CD14-positive monocyte (primary cell): Measurements from ENCODE around the gene DRD2. TPM values are rescaled to one million over a fixed set of nuclear protein-coding genes. Genes with fewer than 3 reads are reported as not detected.

Experiments used
- DNase-seq, 3 donors: peaks; one replicate each; pipeline ENCODE4 v3.0.0-alpha.2; 2011 to 2022
- H2AFZ ChIP-seq: 2 replicates; pipeline ENCODE4 v1.6.0; 2012; ENCODE audit warnings: mild to moderate bottlenecking, low read depth, low read length, inconsistent platforms; ENCODE audit not compliant: insufficient read depth, poor library complexity, severe bottlenecking
- H3K27ac ChIP-seq, 2 donors: 1 replicate in 1 of 2; 2 replicates in 1 of 2; pipeline ENCODE4 v1.5.1; 2012 to 2013; ENCODE audit warnings: low read length in 2 of 2, control low read depth in 1 of 2, inconsistent platforms in 1 of 2, low read depth in 1 of 2, mild to moderate bottlenecking in 1 of 2
- H3K27me3 ChIP-seq, 2 donors: one replicate each; pipeline versions ENCODE4 v1.6.0 to v1.6.1; 2011 to 2013; ENCODE audit warnings: low read length in 2 of 2; ENCODE audit not compliant: control insufficient read depth in 2 of 2, insufficient read depth in 2 of 2
- H3K36me3 ChIP-seq, 2 donors: replicated peaks in 1 of 2; 1 replicate in 1 of 2; 2 replicates in 1 of 2; pipeline versions ENCODE4 v1.5.1 to v1.6.1; 2012 to 2013; ENCODE audit warnings: low read length in 2 of 2, control low read depth in 1 of 2, inconsistent platforms in 1 of 2, mild to moderate bottlenecking in 1 of 2; ENCODE audit not compliant: insufficient read depth in 2 of 2, control insufficient read depth in 1 of 2
- H3K4me1 ChIP-seq, 2 donors: 1 replicate in 1 of 2; 2 replicates in 1 of 2; pipeline versions ENCODE4 v1.5.1 to v1.6.1; 2012 to 2013; ENCODE audit warnings: low read length in 2 of 2, control low read depth in 1 of 2, inconsistent platforms in 1 of 2, mild to moderate bottlenecking in 1 of 2, moderate library complexity in 1 of 2; ENCODE audit not compliant: insufficient read depth in 2 of 2, control insufficient read depth in 1 of 2
- H3K4me2 ChIP-seq: replicated peaks from 2 replicates; pipeline ENCODE3; 2012; ENCODE audit warnings: low read length, moderate library complexity, mild to moderate bottlenecking; ENCODE audit not compliant: poor library complexity, severe bottlenecking; ENCODE audit errors: extremely low read depth
- H3K4me3 ChIP-seq, 3 experiments: fragments of 200-600 bp in 1 of 3; sonication (generic) in 1 of 3; replicated peaks in 1 of 3; 1 replicate in 2 of 3; 2 replicates in 1 of 3; pipeline ENCODE4 v1.5.1; 2011 to 2013; ENCODE audit warnings: low read length in 3 of 3, mild to moderate bottlenecking in 3 of 3, control low read depth in 2 of 3, low read depth in 2 of 3, inconsistent platforms in 1 of 3, moderate library complexity in 1 of 3
- H3K79me2 ChIP-seq: 2 replicates; pipeline ENCODE4 v1.6.0; 2012; ENCODE audit warnings: mild to moderate bottlenecking, control low read depth, inconsistent platforms, low read length, moderate library complexity; ENCODE audit not compliant: insufficient read depth
- H3K9ac ChIP-seq: 2 replicates; pipeline ENCODE4 v1.6.0; 2017; ENCODE audit warnings: low read length, mild to moderate bottlenecking; ENCODE audit not compliant: insufficient read depth, poor library complexity, severe bottlenecking
- H3K9me3 ChIP-seq, 2 donors: replicated peaks in 1 of 2; 1 replicate in 1 of 2; 2 replicates in 1 of 2; pipeline versions ENCODE4 v1.5.1 to v1.6.1; 2012 to 2013; ENCODE audit warnings: low read length in 2 of 2, control low read depth in 1 of 2; ENCODE audit not compliant: control insufficient read depth in 1 of 2, insufficient read depth in 1 of 2
- H4K20me1 ChIP-seq: 2 replicates; pipeline ENCODE4 v1.6.0; 2012; ENCODE audit warnings: mild to moderate bottlenecking, low read length, control low read depth, moderate library complexity; ENCODE audit not compliant: insufficient read depth
- H3K27ac Mint-ChIP-seq, 7 donors: one replicate each; pipeline ENCODE4 v1.8.0; 2020; ENCODE audit warnings: mild to moderate bottlenecking in 7 of 7, mixed read lengths in 7 of 7, moderate library complexity in 6 of 7, inconsistent platforms in 2 of 7
- H3K27me3 Mint-ChIP-seq, 3 donors: one replicate each; pipeline ENCODE4 v1.8.0; 2021 to 2022; ENCODE audit warnings: low read depth in 3 of 3, mild to moderate bottlenecking in 3 of 3, mixed read lengths in 3 of 3, moderate library complexity in 3 of 3, inconsistent platforms in 1 of 3
- H3K36me3 Mint-ChIP-seq, 2 donors: one replicate each; pipeline ENCODE4 v1.8.0; 2020; ENCODE audit warnings: mixed read lengths in 2 of 2, inconsistent platforms in 1 of 2, mild to moderate bottlenecking in 1 of 2
- H3K4me1 Mint-ChIP-seq: one replicate; pipeline ENCODE4 v1.8.0; 2020; ENCODE audit warnings: mild to moderate bottlenecking, mixed read lengths
- H3K4me3 Mint-ChIP-seq, 2 donors: one replicate each; pipeline ENCODE4 v1.8.0; 2020; ENCODE audit warnings: mild to moderate bottlenecking in 2 of 2, mixed read lengths in 2 of 2, moderate library complexity in 1 of 2
- H3K9me3 Mint-ChIP-seq, 7 donors: one replicate each; pipeline ENCODE4 v1.8.0; 2020 to 2022; ENCODE audit warnings: mixed read lengths in 7 of 7, mild to moderate bottlenecking in 6 of 7, moderate library complexity in 6 of 7, inconsistent platforms in 2 of 7
- CTCF ChIP-seq: fragments of 200-600 bp; IDR thresholded peaks from one replicate; pipeline ENCODE4 v1.8.0; 2022; ENCODE audit warnings: antibody characterized with exemption, mild to moderate bottlenecking
- WGBS: methylation state at CpG from one replicate; pipeline ENCODE4 v1.1.5; 2013; ENCODE audit warnings: missing lambda C conversion rate; ENCODE audit not compliant: insufficient coverage; 5-methylcytosine and 5-hydroxymethylcytosine counted together
- intact Hi-C, 2 donors: fragments of 100-400 bp; cut with micrococcal nuclease; formaldehyde crosslinking; loops; one replicate each; pipeline versions ENCODE4 v1.15.0 to v1.15.1; 2023
- polyA plus RNA-seq, 3 donors: library from polyadenylated mRNA; depleted of rRNA in 1 of 3; unstranded in 2 of 3; stranded (reverse) in 1 of 3; fragments of 300-500 nt in 2 of 3; fragments of >200 nt in 1 of 3; fragmentation: Illumina TruSeq in 2 of 3; gene quantifications; 1 replicate in 2 of 3; 2 replicates in 1 of 3; pipeline ENCODE4 v1.2.3, GENCODE V29; 2012 to 2021

Gene DRD2
- polyA plus RNA-seq, 3 donors = not detected

- Mint-ChIP-seq H3K4me3 (no peak overlapping the region), H3K9me3 (no peaks in the 10 kb centered on the region), H3K4me1 (no peaks in the 10 kb centered on the region), H3K27me3 (peaks cover 0 to 6% (median 5%) of the 10 kb centered on the region in 3 donors), H3K27ac (no peak overlapping the region), H3K36me3 (no peaks in the 10 kb centered on the region)
- no peak overlapping the region for H3K4me3 ChIP-seq
- intact Hi-C loops = no loop called here
- H2AFZ ChIP-seq = no peak overlapping the region
- H3K4me2 ChIP-seq = no peak overlapping the region
- H3K9me3 ChIP-seq = no peaks in the 10 kb centered on the region
- 0% methylated on average over 2 of the region's 2 CpGs for WGBS
- H3K36me3 ChIP-seq = no peaks in the 10 kb centered on the region
- no peaks in the 10 kb centered on the region for H3K4me1 ChIP-seq
- H3K79me2 ChIP-seq = no peaks in the 10 kb centered on the region
- H4K20me1 ChIP-seq = no peaks in the 10 kb centered on the region
- H3K27me3 ChIP-seq = no peaks in the 10 kb centered on the region
- DNase-seq = no peak
- TF ChIP-seq CTCF = no peak
- H3K27ac ChIP-seq = no peak overlapping the region
- H3K9ac ChIP-seq = no peak overlapping the region
Observed at GRCh38 chr11:113401718-113402117, 73.5 kb downstream of the DRD2 start.

GRCh38 chr11:113400631-113401230, 74.5 kb downstream of the DRD2 start:
- Histone ChIP-seq H3K27me3 (no peaks in the 10 kb centered on the region), H3K27ac (no peak overlapping the region), H3K9me3 (no peaks in the 10 kb centered on the region), H3K4me3 (no peak overlapping the region), H3K4me2 (no peak overlapping the region), H3K36me3 (no peaks in the 10 kb centered on the region), H3K4me1 (no peaks in the 10 kb centered on the region), H4K20me1 (no peaks in the 10 kb centered on the region), H3K79me2 (no peaks in the 10 kb centered on the region), H3K9ac (no peak overlapping the region), H2AFZ (no peak overlapping the region)
- H3K36me3 Mint-ChIP-seq = no peaks in the 10 kb centered on the region
- H3K4me1 Mint-ChIP-seq = no peaks in the 10 kb centered on the region
- peaks cover 0 to 6% (median 5%) of the 10 kb centered on the region in 3 donors for H3K27me3 Mint-ChIP-seq
- no peak for TF ChIP-seq CTCF
- no peak overlapping the region for H3K27ac Mint-ChIP-seq
- intact Hi-C loops = no loop called here
- no peaks in the 10 kb centered on the region for H3K9me3 Mint-ChIP-seq
- DNase-seq = no peak
- H3K4me3 Mint-ChIP-seq = no peak overlapping the region
- WGBS = 100% methylated on average over 1 of the region's 5 CpGs
